ENCODE data around the gene ARF1. TPM values are rescaled to one million over a fixed set of nuclear protein-coding genes. Genes with fewer than 3 reads are reported as not detected.

The ARF1 gene
- total and polyA plus RNA-seq, 2 donors (not counting 1 experiment from before 2014, with no cell fraction given), result 193 to 389 TPM

- Mint-ChIP-seq H3K4me3 (no peak overlapping the region), H3K4me1 (no peaks in the 10 kb centered on the region), H3K9me3 (ENCODE audit: insufficient read depth) (no peaks in the 10 kb centered on the region), H3K27me3 (peaks cover 10% of the 10 kb centered on the region), H3K27ac (no peak overlapping the region)
- Histone ChIP-seq H3K4me2 (replicated peaks; ENCODE audit: low read depth, low read length, poor library complexity, severe bottlenecking) (no peak overlapping the region), H3K9me3 (ENCODE audit: control extremely low read depth in 1 of 3, control insufficient read depth in 2 of 3, insufficient read depth in 1 of 3, low read length in 2 of 3) (peaks cover 0 to 4% (median 0%) of the 10 kb centered on the region in 3 donors), H3K4me1 (ENCODE audit: control insufficient read depth in 2 of 2, insufficient read depth in 2 of 2, low read length in 2 of 2) (no peaks in the 10 kb centered on the region), H3K9ac (ENCODE audit: low read length) (no peak overlapping the region), H4K20me1 (ENCODE audit: control insufficient read depth, insufficient read depth, low read length, poor library complexity, severe bottlenecking) (no peaks in the 10 kb centered on the region), H3K79me2 (ENCODE audit: control insufficient read depth, insufficient read depth, low read length) (no peaks in the 10 kb centered on the region), H3K27me3 (replicated peaks in 1 of 4; ENCODE audit: control extremely low read depth in 1 of 4, control insufficient read depth in 3 of 4, insufficient read depth in 4 of 4, low read length in 3 of 4) (peaks cover 0 to 3% (median 1%) of the 10 kb centered on the region in 4 experiments), H3K4me3 (ENCODE audit: control extremely low read depth in 1 of 5, extremely low read depth in 1 of 5, insufficient read depth in 1 of 5, low read depth in 2 of 5, low read length in 4 of 5) (no peak overlapping the region), H3K27ac (ENCODE audit: low read length in 2 of 2) (no peak overlapping the region), H2AFZ (ENCODE audit: insufficient read depth, low read depth, low read length, poor library complexity, severe bottlenecking) (no peak overlapping the region), H3K36me3 (replicated peaks in 1 of 2; ENCODE audit: control extremely low read depth in 1 of 2, control insufficient read depth in 1 of 2, extremely low read depth in 1 of 2, insufficient read depth in 2 of 2, low read length in 1 of 2) (no peaks in the 10 kb centered on the region)
- 98% methylated on average over 9 of the region's 9 CpGs for WGBS (ENCODE audit: insufficient coverage)
- no peak for DNase-seq
- no peak for ATAC-seq (ENCODE audit: low read depth)
- no peak for TF ChIP-seq CTCF (IDR thresholded peaks at IDR 0.05)
- no peak for TF ChIP-seq EZH2 (IDR thresholded peaks at IDR 0.05; ENCODE audit: borderline replicate concordance, insufficient read depth, low read depth, low read length, poor library complexity, severe bottlenecking)
- intact Hi-C loops (cut with micrococcal nuclease), result no loop called here
- ChIA-PET CTCF (no interaction called here), POLR2A (no interaction called here)
Measured at GRCh38 chr1:228045871-228046270, 36.6 kb upstream of the ARF1 start.

GRCh38 chr1:228046421-228047182 is 35.9 kb upstream of the ARF1 start:
- H3K79me2 ChIP-seq (ENCODE audit: control insufficient read depth, insufficient read depth, low read length), result no peaks in the 10 kb centered on the region
- no peak overlapping the region for H3K27ac ChIP-seq (ENCODE audit: low read length in 2 of 2)
- no peak for ATAC-seq (ENCODE audit: low read depth)
- H3K27me3 ChIP-seq (replicated peaks in 1 of 4; ENCODE audit: control extremely low read depth in 1 of 4, control insufficient read depth in 3 of 4, insufficient read depth in 4 of 4, low read length in 3 of 4), result peaks cover 0 to 3% (median under 1%) of the 10 kb centered on the region in 4 experiments
- WGBS (ENCODE audit: insufficient coverage), result 87% methylated on average over 5 of the region's 8 CpGs
- H3K4me3 ChIP-seq (ENCODE audit: control extremely low read depth in 1 of 5, extremely low read depth in 1 of 5, insufficient read depth in 1 of 5, low read depth in 2 of 5, low read length in 4 of 5), result no peak overlapping the region
- no peak for DNase-seq
- H3K4me3 Mint-ChIP-seq, result no peak overlapping the region
- no peak overlapping the region for H3K4me2 ChIP-seq (replicated peaks; ENCODE audit: low read depth, low read length, poor library complexity, severe bottlenecking)
- H4K20me1 ChIP-seq (ENCODE audit: control insufficient read depth, insufficient read depth, low read length, poor library complexity, severe bottlenecking), result no peaks in the 10 kb centered on the region
- H3K9me3 ChIP-seq (ENCODE audit: control extremely low read depth in 1 of 3, control insufficient read depth in 2 of 3, insufficient read depth in 1 of 3, low read length in 2 of 3), result peaks cover 0 to 4% (median 0%) of the 10 kb centered on the region in 3 donors
- no peaks in the 10 kb centered on the region for H3K4me1 ChIP-seq (ENCODE audit: control insufficient read depth in 2 of 2, insufficient read depth in 2 of 2, low read length in 2 of 2)
- no peak overlapping the region for H3K9ac ChIP-seq (ENCODE audit: low read length)
- H3K27ac Mint-ChIP-seq, result no peak overlapping the region
- no peaks in the 10 kb centered on the region for H3K36me3 ChIP-seq (replicated peaks in 1 of 2; ENCODE audit: control extremely low read depth in 1 of 2, control insufficient read depth in 1 of 2, extremely low read depth in 1 of 2, insufficient read depth in 2 of 2, low read length in 1 of 2)
- H3K27me3 Mint-ChIP-seq, result peaks cover 16% of the 10 kb centered on the region
- no peaks in the 10 kb centered on the region for H3K4me1 Mint-ChIP-seq
- H3K9me3 Mint-ChIP-seq (ENCODE audit: insufficient read depth), result no peaks in the 10 kb centered on the region
- ChIA-PET CTCF (no interaction called here), POLR2A (no interaction called here)
- no peak for TF ChIP-seq EZH2 (IDR thresholded peaks at IDR 0.05; ENCODE audit: borderline replicate concordance, insufficient read depth, low read depth, low read length, poor library complexity, severe bottlenecking)
- H2AFZ ChIP-seq (ENCODE audit: insufficient read depth, low read depth, low read length, poor library complexity, severe bottlenecking), result no peak overlapping the region
- intact Hi-C loops (cut with micrococcal nuclease), result no loop called here

Data from B cell (primary cell).